Neutrophil (primary cell): ENCODE data around the gene CRTAC1.

Experiments
- H3K27ac ChIP-seq: fragments of 200-600 bp; sonication (generic); 2 replicates; pipeline ENCODE4 v1.5.1; 2016; ENCODE audit warnings: mild to moderate bottlenecking, moderate library complexity
- H3K27me3 ChIP-seq: fragments of 200-600 bp; sonication (generic); 2 replicates; pipeline ENCODE4 v1.6.0; 2016; ENCODE audit warnings: mild to moderate bottlenecking
- H3K36me3 ChIP-seq: fragments of 200-600 bp; sonication (generic); 2 replicates; pipeline ENCODE4 v1.5.1; 2017
- H3K4me1 ChIP-seq, 2 experiments: fragments of 200-600 bp in 1 of 2; sonication (generic) in 1 of 2; 1 replicate in 1 of 2; 2 replicates in 1 of 2; pipeline versions ENCODE4 v1.5.1 to v1.6.1; 2013 to 2016; ENCODE audit warnings: low read depth in 1 of 2, low read length in 1 of 2, mild to moderate bottlenecking in 1 of 2, moderate library complexity in 1 of 2; ENCODE audit not compliant: control insufficient read depth in 1 of 2, insufficient read depth in 1 of 2
- H3K4me3 ChIP-seq, 2 experiments: fragments of 200-600 bp in 1 of 2; sonication (generic) in 1 of 2; 1 replicate in 1 of 2; 2 replicates in 1 of 2; pipeline ENCODE4 v1.5.1; 2013 to 2016; ENCODE audit warnings: low read depth in 1 of 2, low read length in 1 of 2, mild to moderate bottlenecking in 1 of 2, moderate library complexity in 1 of 2
- H3K9me3 ChIP-seq: fragments of 200-600 bp; sonication (generic); 2 replicates; pipeline ENCODE4 v1.5.1; 2016
- TF ChIP-seq, protein P1 (sequence below): fragments of 200-600 bp; sonication (generic); IDR thresholded peaks from 2 replicates; pipeline ENCODE4 v1.5.1; 2016; ENCODE audit warnings: antibody characterized with exemption

Gene CRTAC1

DNA sequence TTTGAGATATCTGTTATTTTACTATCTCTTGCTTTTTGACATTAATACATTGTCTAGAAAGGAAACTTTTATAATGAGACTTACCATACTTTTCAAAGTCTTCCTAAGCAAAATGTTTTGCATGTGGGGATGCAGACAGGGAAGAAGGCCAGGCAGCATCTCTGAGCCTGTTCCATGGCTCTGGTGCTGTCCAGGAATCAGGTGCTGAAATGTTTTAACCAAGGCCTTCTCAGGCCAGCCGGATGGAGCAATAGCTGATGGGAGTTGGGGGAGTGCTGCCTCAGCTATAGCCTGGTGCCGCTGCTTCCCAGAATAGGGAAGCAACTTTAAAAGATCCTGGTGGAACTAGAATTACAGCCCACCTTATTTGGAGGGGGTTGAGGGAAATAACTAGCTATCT, 38.5 kb downstream of the CRTAC1 start:
- Histone ChIP-seq H3K9me3 (no peaks in the 10 kb centered on the region), H3K27me3 (peaks cover 32% of the 10 kb centered on the region), H3K27ac (no peak overlapping the region), H3K4me3 (no peak overlapping the region), H3K36me3 (no peaks in the 10 kb centered on the region), H3K4me1 (no peaks in the 10 kb centered on the region)
- TF ChIP-seq, protein P1, sequence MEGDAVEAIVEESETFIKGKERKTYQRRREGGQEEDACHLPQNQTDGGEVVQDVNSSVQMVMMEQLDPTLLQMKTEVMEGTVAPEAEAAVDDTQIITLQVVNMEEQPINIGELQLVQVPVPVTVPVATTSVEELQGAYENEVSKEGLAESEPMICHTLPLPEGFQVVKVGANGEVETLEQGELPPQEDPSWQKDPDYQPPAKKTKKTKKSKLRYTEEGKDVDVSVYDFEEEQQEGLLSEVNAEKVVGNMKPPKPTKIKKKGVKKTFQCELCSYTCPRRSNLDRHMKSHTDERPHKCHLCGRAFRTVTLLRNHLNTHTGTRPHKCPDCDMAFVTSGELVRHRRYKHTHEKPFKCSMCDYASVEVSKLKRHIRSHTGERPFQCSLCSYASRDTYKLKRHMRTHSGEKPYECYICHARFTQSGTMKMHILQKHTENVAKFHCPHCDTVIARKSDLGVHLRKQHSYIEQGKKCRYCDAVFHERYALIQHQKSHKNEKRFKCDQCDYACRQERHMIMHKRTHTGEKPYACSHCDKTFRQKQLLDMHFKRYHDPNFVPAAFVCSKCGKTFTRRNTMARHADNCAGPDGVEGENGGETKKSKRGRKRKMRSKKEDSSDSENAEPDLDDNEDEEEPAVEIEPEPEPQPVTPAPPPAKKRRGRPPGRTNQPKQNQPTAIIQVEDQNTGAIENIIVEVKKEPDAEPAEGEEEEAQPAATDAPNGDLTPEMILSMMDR: no peak

DNA sequence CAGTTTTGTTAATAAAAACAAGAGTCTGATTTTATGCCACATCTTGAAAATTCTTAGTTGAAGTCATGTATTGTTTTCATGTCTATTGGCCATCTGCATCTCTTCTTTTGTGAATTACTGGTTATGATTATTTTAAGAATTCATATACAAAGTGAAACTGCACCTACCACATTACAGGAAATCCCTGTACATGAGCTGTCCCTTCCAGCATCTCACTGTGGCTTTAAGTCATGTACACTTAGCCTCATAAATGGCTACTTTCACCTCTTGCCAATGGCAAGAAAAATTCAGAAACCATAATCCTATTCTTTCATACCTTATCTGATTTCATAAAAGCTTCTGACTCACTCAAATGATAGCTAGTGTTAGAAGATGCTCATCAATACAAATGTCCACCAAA, 48.6 kb downstream of the CRTAC1 start:
- no peaks in the 10 kb centered on the region for H3K4me1 ChIP-seq
- TF ChIP-seq, protein P1: no peak
- H3K27ac ChIP-seq: no peak overlapping the region
- H3K4me3 ChIP-seq: no peak overlapping the region
- no peaks in the 10 kb centered on the region for H3K9me3 ChIP-seq
- H3K36me3 ChIP-seq: no peaks in the 10 kb centered on the region
- H3K27me3 ChIP-seq: peaks cover 81% of the 10 kb centered on the region

DNA sequence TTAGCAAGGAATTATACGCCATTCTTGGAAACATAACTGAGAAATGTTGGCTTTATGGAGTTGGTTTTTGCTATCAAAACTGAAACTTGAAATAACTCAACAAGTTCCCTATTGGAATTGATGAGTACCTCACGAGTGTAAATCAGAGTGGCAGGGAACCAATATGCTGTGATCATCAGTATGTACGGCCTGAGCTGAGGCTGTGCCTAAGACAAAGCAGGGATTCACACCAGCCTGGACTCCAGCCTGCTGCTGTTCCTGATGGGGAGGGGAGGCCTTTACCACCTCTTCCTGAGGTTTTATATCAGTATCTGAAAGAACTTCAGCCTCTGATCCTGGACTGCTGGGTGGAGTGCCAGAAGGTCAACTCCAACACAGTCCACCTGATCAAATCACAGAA, 52.7 kb downstream of the CRTAC1 start:
- H3K36me3 ChIP-seq: no peaks in the 10 kb centered on the region
- no peak overlapping the region for H3K4me3 ChIP-seq
- no peak overlapping the region for H3K27ac ChIP-seq
- no peaks in the 10 kb centered on the region for H3K4me1 ChIP-seq
- TF ChIP-seq, protein P1: no peak
- peaks cover 95% of the 10 kb centered on the region for H3K27me3 ChIP-seq
- H3K9me3 ChIP-seq: no peaks in the 10 kb centered on the region

DNA sequence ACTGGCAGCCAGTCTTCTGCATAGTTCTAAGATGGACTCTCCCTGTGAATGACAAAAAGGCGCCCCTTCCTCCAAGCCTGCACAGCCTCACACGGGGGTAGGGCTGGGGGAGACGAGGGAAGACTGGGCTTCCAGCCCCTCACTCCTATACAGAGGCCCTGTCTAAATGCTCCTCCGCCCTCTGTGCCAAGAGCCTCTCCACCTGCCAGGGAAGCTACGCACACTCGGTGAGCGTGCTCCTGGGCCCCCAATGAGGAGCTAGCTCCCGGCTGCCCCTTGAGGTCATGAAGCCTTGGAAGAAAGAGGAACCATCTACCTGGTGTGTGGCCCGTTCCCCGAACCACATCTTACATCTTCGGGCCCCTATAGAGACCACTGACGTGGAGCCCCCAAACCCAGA, 54.8 kb downstream of the CRTAC1 start:
- no peak overlapping the region for H3K4me3 ChIP-seq
- H3K27me3 ChIP-seq: peaks cover 100% of the 10 kb centered on the region
- H3K9me3 ChIP-seq: no peaks in the 10 kb centered on the region
- no peak overlapping the region for H3K27ac ChIP-seq
- TF ChIP-seq, protein P1: no peak
- H3K4me1 ChIP-seq: no peaks in the 10 kb centered on the region
- no peaks in the 10 kb centered on the region for H3K36me3 ChIP-seq

DNA sequence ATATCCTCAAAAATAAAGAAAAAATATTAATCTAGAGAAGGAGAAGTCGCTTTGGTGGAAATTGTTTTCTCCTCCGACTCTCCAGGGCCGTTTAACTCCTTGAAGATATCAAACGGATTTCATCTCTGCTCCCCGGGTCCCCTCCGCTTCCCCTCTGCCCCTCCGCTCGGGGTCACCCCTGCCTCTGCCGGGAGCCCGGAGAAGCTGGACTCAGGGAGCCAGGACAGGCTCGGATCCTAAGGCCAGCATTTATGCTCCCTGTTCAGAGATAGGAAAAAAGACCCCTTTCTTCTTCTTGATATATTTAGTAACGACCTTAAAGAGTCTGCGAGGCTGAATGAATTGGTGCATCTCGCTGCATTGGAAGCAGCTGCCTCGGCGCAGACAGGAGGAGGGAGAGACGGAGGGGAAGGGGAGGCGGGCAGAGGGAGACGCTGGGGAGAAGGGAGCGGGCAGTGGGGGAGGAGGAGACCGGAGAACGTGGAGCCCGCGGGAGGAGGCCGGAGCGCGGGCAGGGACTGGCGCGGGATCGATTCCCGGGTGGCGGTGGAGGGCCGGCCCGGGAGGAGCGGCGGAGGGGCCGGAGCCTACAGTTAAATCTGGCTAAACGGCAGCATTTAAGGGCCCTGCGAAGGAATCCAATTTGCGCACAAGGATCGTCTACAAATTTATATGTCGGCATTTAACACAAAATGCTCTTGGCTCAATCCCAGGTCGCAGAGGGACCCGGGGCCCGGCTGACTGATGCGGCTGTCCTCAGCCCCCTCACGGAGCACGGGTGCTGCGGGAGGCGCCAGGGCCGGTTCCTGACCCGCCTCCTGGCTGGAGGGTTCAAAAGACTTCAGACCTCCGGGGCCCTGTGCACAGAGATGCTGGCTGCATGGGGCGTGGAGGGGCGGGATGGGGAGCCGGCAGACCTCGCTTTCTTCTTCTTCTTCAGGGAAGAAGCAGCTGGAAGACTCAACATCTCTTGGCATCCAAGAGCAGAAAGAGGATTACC, 55.6 kb downstream of the CRTAC1 start:
- Histone ChIP-seq H3K27ac (no peak overlapping the region), H3K4me3 (no peak overlapping the region), H3K4me1 (no peaks in the 10 kb centered on the region), H3K27me3 (peaks cover 100% of the 10 kb centered on the region), H3K36me3 (no peaks in the 10 kb centered on the region), H3K9me3 (no peaks in the 10 kb centered on the region)
- TF ChIP-seq, protein P1: no peak
